Natural killer cell (primary cell): Measurements from ENCODE around the gene ST6GALNAC3. TPM values are rescaled to one million over a fixed set of nuclear protein-coding genes. Genes with fewer than 3 reads are reported as not detected.

ENCODE experiments used
- ATAC-seq, 3 donors: fragments of 150-1000 bp in 2 of 3; fragments of 200-7000 bp in 1 of 3; cut with Tn5 transposase; 1 replicate in 1 of 3; 2 replicates in 2 of 3; pipeline ENCODE4 v1.10.0; 2021; ENCODE audit warnings: mild to moderate bottlenecking in 2 of 3, moderate library complexity in 2 of 3
- DNase-seq, 2 donors: peaks; one replicate each; pipeline versions ENCODE4 v3.0.0 to v3.0.0-alpha.2; 2013 to 2021; ENCODE audit warnings: mixed read lengths in 1 of 2
- H3K27ac ChIP-seq: one replicate; pipeline ENCODE4 v1.5.1; 2013; ENCODE audit warnings: mild to moderate bottlenecking, low read length
- H3K27me3 ChIP-seq: one replicate; pipeline ENCODE4 v1.6.1; 2013; ENCODE audit warnings: low read length; ENCODE audit not compliant: control insufficient read depth, insufficient read depth
- H3K36me3 ChIP-seq: one replicate; pipeline ENCODE4 v1.6.1; 2013; ENCODE audit warnings: low read length; ENCODE audit not compliant: control insufficient read depth, insufficient read depth
- H3K4me1 ChIP-seq: one replicate; pipeline ENCODE4 v1.6.1; 2013; ENCODE audit warnings: low read length; ENCODE audit not compliant: control insufficient read depth, insufficient read depth
- H3K4me3 ChIP-seq: one replicate; pipeline ENCODE4 v1.5.1; 2013; ENCODE audit warnings: low read length
- H3K9me3 ChIP-seq: one replicate; pipeline ENCODE4 v1.6.1; 2013; ENCODE audit warnings: low read length; ENCODE audit not compliant: control insufficient read depth, insufficient read depth
- H3K27ac Mint-ChIP-seq, 2 donors: one replicate each; pipeline ENCODE4 v1.8.0; 2022; ENCODE audit warnings: mild to moderate bottlenecking in 2 of 2, mixed read lengths in 2 of 2, moderate library complexity in 1 of 2
- H3K27me3 Mint-ChIP-seq, 2 donors: one replicate each; pipeline ENCODE4 v1.8.0; 2022; ENCODE audit warnings: low read depth in 2 of 2, mixed read lengths in 2 of 2
- H3K36me3 Mint-ChIP-seq: one replicate; pipeline ENCODE4 v1.8.0; 2022; ENCODE audit warnings: mixed read lengths
- H3K4me1 Mint-ChIP-seq, 2 donors: one replicate each; pipeline ENCODE4 v1.8.0; 2022; ENCODE audit warnings: mixed read lengths in 2 of 2
- H3K4me3 Mint-ChIP-seq: one replicate; pipeline ENCODE4 v1.8.0; 2022; ENCODE audit warnings: mild to moderate bottlenecking, moderate library complexity, mixed read lengths
- H3K9me3 Mint-ChIP-seq, 2 donors: one replicate each; pipeline ENCODE4 v1.8.0; 2022; ENCODE audit warnings: mixed read lengths in 2 of 2
- WGBS: methylation state at CpG from one replicate; pipeline ENCODE4 v1.1.7; 2013; ENCODE audit warnings: missing lambda C conversion rate; ENCODE audit not compliant: insufficient coverage; 5-methylcytosine and 5-hydroxymethylcytosine counted together
- intact Hi-C: fragments of 100-400 bp; cut with micrococcal nuclease; formaldehyde crosslinking; loops from one replicate; pipeline ENCODE4 v1.14.2; 2022
- total RNA-seq, 4 donors: library from RNA; stranded (reverse); fragments of 120-200 nt in 1 of 4; gene quantifications; one replicate each; pipeline versions ENCODE4 v1.2.3 to v1.2.4, GENCODE V29; 2013 to 2022
- TF ChIP-seq, protein P1 (sequence below): fragments of 200-600 bp; IDR thresholded peaks from one replicate; pipeline ENCODE4 v1.8.0; 2022; ENCODE audit warnings: antibody characterized with exemption

Gene ST6GALNAC3
- total RNA-seq, 3 donors from 2014 or later (not counting 1 experiment from before 2014, with no cell fraction given) = not detected

DNA sequence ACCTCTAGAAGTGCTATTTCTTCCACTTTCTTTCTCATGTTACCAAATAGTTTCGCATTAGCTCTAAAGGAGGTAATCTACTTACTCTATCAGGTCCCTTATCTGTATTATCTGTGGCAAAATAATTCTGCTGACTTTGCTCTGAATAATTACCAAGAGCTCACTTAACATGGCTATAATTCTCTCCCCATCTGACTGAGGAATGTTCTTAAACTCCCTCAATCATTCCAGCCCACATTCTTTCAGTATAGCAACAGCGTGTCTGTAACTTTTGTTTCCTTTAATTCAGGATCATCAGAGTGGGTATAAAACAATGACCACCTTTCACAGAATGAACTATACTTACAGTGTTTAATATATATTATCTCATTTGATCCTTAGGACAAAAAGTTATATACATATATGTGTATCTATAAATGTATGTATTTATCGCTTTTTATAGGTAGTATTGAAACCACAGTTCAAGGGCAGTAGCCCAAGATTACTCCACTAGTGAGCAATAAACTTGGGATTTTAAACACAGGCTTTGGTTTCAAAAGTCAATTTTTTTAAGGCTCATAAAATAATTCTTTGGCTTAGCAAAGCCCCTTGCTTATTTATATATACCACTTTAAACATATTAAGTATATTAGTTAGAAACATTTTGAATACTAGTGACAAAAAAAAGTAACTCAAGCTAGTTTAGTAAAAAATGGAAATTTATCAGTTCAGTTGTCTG is 36.1 kb upstream of the ST6GALNAC3 start:
- intact Hi-C loops = no loop called here
- H3K4me3 Mint-ChIP-seq = no peak overlapping the region

DNA sequence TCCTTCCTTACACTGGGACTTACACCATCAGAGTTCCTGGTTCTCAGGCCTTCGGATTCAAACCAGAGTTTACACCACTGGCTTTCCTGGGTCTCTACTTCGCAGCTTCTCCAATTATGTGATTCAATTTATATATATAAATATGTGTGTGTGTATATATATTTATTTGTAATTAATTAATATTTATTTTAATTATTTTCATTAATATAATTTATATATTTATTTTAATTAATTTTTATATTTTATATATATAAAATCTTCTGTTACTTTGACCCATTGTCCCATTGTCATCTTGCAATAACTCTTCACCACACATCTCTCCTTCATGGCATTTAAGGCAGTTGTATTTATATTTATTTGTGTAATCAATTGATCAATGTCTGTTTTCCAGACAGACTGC is 28.4 kb upstream of the ST6GALNAC3 start:
- ATAC-seq = no peak
- no peaks in the 10 kb centered on the region for H3K4me1 ChIP-seq
- H3K9me3 ChIP-seq = no peaks in the 10 kb centered on the region
- Mint-ChIP-seq H3K27ac (no peak overlapping the region), H3K36me3 (no peaks in the 10 kb centered on the region), H3K9me3 (no peaks in the 10 kb centered on the region), H3K4me3 (no peak overlapping the region), H3K4me1 (no peaks in the 10 kb centered on the region), H3K27me3 (no peaks in the 10 kb centered on the region)
- no peak overlapping the region for H3K4me3 ChIP-seq
- H3K27ac ChIP-seq = no peak overlapping the region
- H3K36me3 ChIP-seq = no peaks in the 10 kb centered on the region
- WGBS = 60% methylated on average over 1 of the region's 2 CpGs
- TF ChIP-seq, protein P1, sequence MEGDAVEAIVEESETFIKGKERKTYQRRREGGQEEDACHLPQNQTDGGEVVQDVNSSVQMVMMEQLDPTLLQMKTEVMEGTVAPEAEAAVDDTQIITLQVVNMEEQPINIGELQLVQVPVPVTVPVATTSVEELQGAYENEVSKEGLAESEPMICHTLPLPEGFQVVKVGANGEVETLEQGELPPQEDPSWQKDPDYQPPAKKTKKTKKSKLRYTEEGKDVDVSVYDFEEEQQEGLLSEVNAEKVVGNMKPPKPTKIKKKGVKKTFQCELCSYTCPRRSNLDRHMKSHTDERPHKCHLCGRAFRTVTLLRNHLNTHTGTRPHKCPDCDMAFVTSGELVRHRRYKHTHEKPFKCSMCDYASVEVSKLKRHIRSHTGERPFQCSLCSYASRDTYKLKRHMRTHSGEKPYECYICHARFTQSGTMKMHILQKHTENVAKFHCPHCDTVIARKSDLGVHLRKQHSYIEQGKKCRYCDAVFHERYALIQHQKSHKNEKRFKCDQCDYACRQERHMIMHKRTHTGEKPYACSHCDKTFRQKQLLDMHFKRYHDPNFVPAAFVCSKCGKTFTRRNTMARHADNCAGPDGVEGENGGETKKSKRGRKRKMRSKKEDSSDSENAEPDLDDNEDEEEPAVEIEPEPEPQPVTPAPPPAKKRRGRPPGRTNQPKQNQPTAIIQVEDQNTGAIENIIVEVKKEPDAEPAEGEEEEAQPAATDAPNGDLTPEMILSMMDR = no peak
- no peaks in the 10 kb centered on the region for H3K27me3 ChIP-seq
- intact Hi-C loops = no loop called here
- no peak for DNase-seq

More for the DNA sequence above, 36.1 kb upstream of the ST6GALNAC3 start:
- no peak overlapping the region for H3K27ac ChIP-seq
- TF ChIP-seq, protein P1 = no peak
- Mint-ChIP-seq H3K9me3 (peaks cover 0 to 2% of the 10 kb centered on the region in 2 donors), H3K4me1 (no peaks in the 10 kb centered on the region), H3K27me3 (no peaks in the 10 kb centered on the region), H3K36me3 (no peaks in the 10 kb centered on the region), H3K27ac (no peak overlapping the region)
- no peaks in the 10 kb centered on the region for H3K9me3 ChIP-seq
- H3K4me3 ChIP-seq = no peak overlapping the region
- H3K4me1 ChIP-seq = no peaks in the 10 kb centered on the region
- 100% methylated on average over 1 of the region's 3 CpGs for WGBS
- no peak for ATAC-seq
- H3K36me3 ChIP-seq = no peaks in the 10 kb centered on the region
- H3K27me3 ChIP-seq = no peaks in the 10 kb centered on the region
- no peak for DNase-seq

DNA sequence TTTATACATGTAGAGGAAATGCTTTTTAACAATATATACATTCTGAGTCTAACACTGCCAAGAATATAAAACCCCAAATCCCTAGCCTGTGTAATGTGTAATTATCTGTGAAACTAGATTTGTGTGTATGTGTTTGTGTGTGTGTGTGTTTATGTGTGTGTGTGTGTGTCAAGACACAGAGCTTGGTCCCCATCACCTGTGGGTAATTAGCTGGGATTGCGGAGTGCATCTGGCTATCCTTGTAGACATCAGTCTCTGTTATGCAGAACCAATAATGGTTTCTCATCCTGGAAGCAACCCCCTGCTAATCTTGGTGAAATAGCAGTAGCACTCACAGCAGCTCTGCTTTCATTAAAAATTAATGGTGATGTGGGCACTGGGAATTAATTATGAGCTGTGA is 26.3 kb upstream of the ST6GALNAC3 start:
- no peak overlapping the region for H3K4me3 ChIP-seq
- Mint-ChIP-seq H3K9me3 (no peaks in the 10 kb centered on the region), H3K4me1 (peaks cover 13 to 16% of the 10 kb centered on the region in 2 donors), H3K4me3 (no peak overlapping the region), H3K27ac (no peak overlapping the region), H3K36me3 (no peaks in the 10 kb centered on the region), H3K27me3 (no peaks in the 10 kb centered on the region)
- intact Hi-C loops = no loop called here
- H3K27me3 ChIP-seq = no peaks in the 10 kb centered on the region
- H3K36me3 ChIP-seq = no peaks in the 10 kb centered on the region
- ATAC-seq (no peak), DNase-seq (no peak)
- no peak overlapping the region for H3K27ac ChIP-seq
- 90% methylated on average over 1 of the region's 1 CpG for WGBS
- TF ChIP-seq, protein P1 = no peak
- no peaks in the 10 kb centered on the region for H3K9me3 ChIP-seq
- H3K4me1 ChIP-seq = peaks cover 4% of the 10 kb centered on the region

DNA sequence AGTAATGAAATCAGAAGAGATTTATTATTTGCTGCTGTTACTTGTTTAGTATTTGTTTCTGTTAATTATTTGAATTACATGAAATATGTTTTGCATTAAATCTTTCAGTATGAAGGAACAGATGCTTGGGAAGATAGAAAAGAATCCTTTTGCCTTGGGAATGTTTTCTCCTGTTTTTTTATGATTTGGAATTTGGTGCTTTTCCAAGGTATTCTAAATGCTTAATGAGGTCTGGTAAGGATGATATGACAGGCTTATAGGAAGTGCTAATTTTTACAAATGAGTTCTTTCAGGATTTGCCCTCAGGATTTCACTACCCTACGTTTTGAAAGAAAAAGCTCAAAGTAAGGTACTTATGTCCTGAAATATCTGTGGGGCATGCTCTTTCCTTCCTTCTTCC is 25.6 kb upstream of the ST6GALNAC3 start:
- ATAC-seq (no peak), DNase-seq (no peak)
- Mint-ChIP-seq H3K27ac (no peak overlapping the region), H3K9me3 (no peaks in the 10 kb centered on the region), H3K4me1 (peaks cover 16 to 19% of the 10 kb centered on the region in 2 donors), H3K4me3 (no peak overlapping the region), H3K27me3 (no peaks in the 10 kb centered on the region), H3K36me3 (no peaks in the 10 kb centered on the region)
- H3K36me3 ChIP-seq = no peaks in the 10 kb centered on the region
- 77% methylated on average over 1 of the region's 1 CpG for WGBS
- TF ChIP-seq, protein P1 = no peak
- peaks cover 5% of the 10 kb centered on the region for H3K4me1 ChIP-seq
- intact Hi-C loops = no loop called here
- no peak overlapping the region for H3K4me3 ChIP-seq
- no peaks in the 10 kb centered on the region for H3K9me3 ChIP-seq
- H3K27me3 ChIP-seq = no peaks in the 10 kb centered on the region
- H3K27ac ChIP-seq = no peak overlapping the region
